A549 treated with AZD9567 at 1 μM for 4 hours (cell line): ENCODE measurements around the gene ZNF688. TPM values are rescaled to one million over a fixed set of nuclear protein-coding genes. Genes with fewer than 3 reads are reported as not detected.

ENCODE experiments used
- total RNA-seq: library from RNA; stranded (reverse); fragments of 200-300 nt; extraction: Qiagen RNA extraction; gene quantifications from 5 replicates; pipeline ENCODE4 v1.2.3, GENCODE V29; 2022; ENCODE audit not compliant: insufficient read depth

The ZNF688 gene
- total RNA-seq, result 4.0 to 7.2 TPM (median 6.5 TPM) in 5 replicates

GRCh38 chr16:30571445-30572322 lies at the start of gene ZNF688:
Gene ZNF688 (minus strand): TSS chr16:30571714. CDS start chr16:30571629, 85 bp downstream.

GRCh38 chr16:30609926-30610839 lies 38.7 kb upstream of the ZNF688 start, which contains the start of gene ZNF689:
Gene ZNF689 (minus strand): TSS chr16:30610389. CDS start chr16:30610041, 348 bp downstream.

GRCh38 chr16:30585400-30586191 lies 14.1 kb upstream of the ZNF688 start, which contains the start of gene ZNF785:
Gene ZNF785 (minus strand): TSS chr16:30585697. CDS start chr16:30585611, 86 bp downstream.

GRCh38 chr16:30557957-30558788 lies 13.3 kb downstream of the ZNF688 start, which contains the start of gene ZNF764:
Gene ZNF764 (minus strand): TSS chr16:30558374. CDS start chr16:30558182, 192 bp downstream.

GRCh38 chr16:30534368-30535105 lies 37.0 kb downstream of the ZNF688 start, which contains the start of gene ZNF747:
Gene ZNF747 (minus strand): TSS chr16:30534858. CDS start chr16:30534679, 179 bp downstream.

GRCh38 chr16:30526137-30526822 lies 45.2 kb downstream of the ZNF688 start, which contains the start of gene ZNF768:
Gene ZNF768 (minus strand): TSS chr16:30526566. CDS start chr16:30526413, 153 bp downstream.

Other genes starting within 250 kb of the ZNF688 start
- 63.2 to 69.6 TPM (median 67.9 TPM) in 5 replicates for gene CD2BP2, start 216.4 kb downstream of the ZNF688 start, total RNA-seq
- gene TBC1D10B, start 201.2 kb downstream of the ZNF688 start, total RNA-seq, result 20.4 to 31.0 TPM (median 30.3 TPM) in 5 replicates
- 0.14 to 0.69 TPM (median 0.57 TPM) in 3 of 5 replicates, not detected in the others for gene MYL11, start 196.9 kb downstream of the ZNF688 start, total RNA-seq
- 2.0 to 2.3 TPM (median 2.1 TPM) in 4 of 5 replicates, not detected in the other for gene SEPTIN1, start 189.2 kb downstream of the ZNF688 start, total RNA-seq
- gene ZNF48, start 176.3 kb downstream of the ZNF688 start, total RNA-seq, result 13.4 to 15.0 TPM (median 14.1 TPM) in 5 replicates
- 1.4 to 6.2 TPM (median 5.9 TPM) in 5 replicates for gene ZNF771, start 164.1 kb downstream of the ZNF688 start, total RNA-seq
- gene DCTPP1, start 141.7 kb downstream of the ZNF688 start, total RNA-seq, result 103 to 132 TPM (median 123 TPM) in 5 replicates
- 47.7 to 51.4 TPM (median 49.2 TPM) in 5 replicates for gene SEPHS2, start 125.8 kb downstream of the ZNF688 start, total RNA-seq
- 0.03 to 0.23 TPM (median 0.11 TPM) in 4 of 5 replicates, not detected in the other for gene ITGAL, start 99.0 kb downstream of the ZNF688 start, total RNA-seq
- gene ZNF768, start 45.1 kb downstream of the ZNF688 start, total RNA-seq, result 44.5 to 46.8 TPM (median 45.0 TPM) in 5 replicates
- gene ZNF747, start 36.9 kb downstream of the ZNF688 start, total RNA-seq, result 2.7 to 4.1 TPM (median 3.6 TPM) in 5 replicates
- gene ZNF764, start 13.3 kb downstream of the ZNF688 start, total RNA-seq, result 2.6 to 6.4 TPM (median 5.3 TPM) in 5 replicates
- gene ZNF785, start 14.0 kb upstream of the ZNF688 start, total RNA-seq, result not detected in 5 replicates
- gene ZNF689, start 38.7 kb upstream of the ZNF688 start, total RNA-seq, result 6.6 to 12.3 TPM (median 7.1 TPM) in 5 replicates
- 16.0 to 27.0 TPM (median 24.8 TPM) in 5 replicates for gene PRR14, start 79.2 kb upstream of the ZNF688 start, total RNA-seq
- gene FBRS, start 86.7 kb upstream of the ZNF688 start, total RNA-seq, result 24.2 to 42.2 TPM (median 40.4 TPM) in 5 replicates
- gene SRCAP, start 127.5 kb upstream of the ZNF688 start, total RNA-seq, result 9.8 to 26.9 TPM (median 22.2 TPM) in 5 replicates
- gene PHKG2, start 176.7 kb upstream of the ZNF688 start, total RNA-seq, result 26.2 to 31.0 TPM (median 28.0 TPM) in 5 replicates
- gene CFAP119, start 190.3 kb upstream of the ZNF688 start, total RNA-seq, result 8.6 to 12.1 TPM (median 9.6 TPM) in 5 replicates
- gene RNF40, start 190.6 kb upstream of the ZNF688 start, total RNA-seq, result 66.4 to 85.2 TPM (median 79.5 TPM) in 5 replicates
- gene ZNF629, start 215.5 kb upstream of the ZNF688 start, total RNA-seq, result 14.8 to 17.4 TPM (median 16.4 TPM) in 5 replicates